Eye (tissue), 1 donor: Measurements from ENCODE around the gene GPHA2.

Source experiments
- DNase-seq: peaks from one replicate; pipeline ENCODE4 v3.0.0-alpha.2; 2015

GPHA2 gene

GRCh38 chr11:64909653-64910343 is 25.9 kb downstream of the GPHA2 start:
- no peak for DNase-seq

- DNase-seq = no peak
These were observed 26.9 kb downstream of the GPHA2 start for GRCh38 chr11:64908766-64909165.

- no peak for DNase-seq
These were observed 29.4 kb downstream of the GPHA2 start for GRCh38 chr11:64906314-64906635.

- no peak for DNase-seq
These were observed 30.0 kb downstream of the GPHA2 start for GRCh38 chr11:64905516-64906313.

GRCh38 chr11:64903291-64903833 is 32.3 kb downstream of the GPHA2 start:
- no peak for DNase-seq

- DNase-seq = no peak
These were observed 33.4 kb downstream of the GPHA2 start for GRCh38 chr11:64902102-64902900.

- no peak for DNase-seq
These were observed 34.9 kb downstream of the GPHA2 start for GRCh38 chr11:64900774-64901173.

GRCh38 chr11:64900263-64900678 is 35.4 kb downstream of the GPHA2 start:
- DNase-seq = no peak

GRCh38 chr11:64898541-64898940 is 37.2 kb downstream of the GPHA2 start:
- DNase-seq = no peak

GRCh38 chr11:64898076-64898445 is 37.6 kb downstream of the GPHA2 start:
- DNase-seq = no peak

- no peak for DNase-seq
These were observed 38.2 kb downstream of the GPHA2 start for GRCh38 chr11:64897381-64898075.

- no peak for DNase-seq
These were observed 39.2 kb downstream of the GPHA2 start for GRCh38 chr11:64896448-64897022.

- no peak for DNase-seq
These were observed 40.8 kb downstream of the GPHA2 start for GRCh38 chr11:64894812-64895452.

- DNase-seq = peak; percentile 83
These were observed 41.5 kb downstream of the GPHA2 start for GRCh38 chr11:64894070-64894811.

GRCh38 chr11:64893194-64894069 is 42.3 kb downstream of the GPHA2 start:
- no peak for DNase-seq

- DNase-seq = no peak
These were observed 42.9 kb downstream of the GPHA2 start for GRCh38 chr11:64892838-64893193.

- DNase-seq = no peak
These were observed 43.3 kb downstream of the GPHA2 start for GRCh38 chr11:64892411-64892831.

GRCh38 chr11:64891880-64892279 is 43.8 kb downstream of the GPHA2 start:
- DNase-seq = peak; percentile 22

- DNase-seq = no peak
These were observed 44.4 kb downstream of the GPHA2 start for GRCh38 chr11:64891215-64891848.

- DNase-seq = no peak
These were observed 45.2 kb downstream of the GPHA2 start for GRCh38 chr11:64890522-64890939.
